HG02981 (cell line): ENCODE results near the gene MSI2.

Experiments used
- ATAC-seq: cut with Tn5 transposase; IDR thresholded peaks from one replicate; pipeline ENCODE4 v1.9.1; 2021; ENCODE audit warnings: mild to moderate bottlenecking, moderate library complexity; ENCODE audit not compliant: unreplicated experiment

The MSI2 gene

DNA sequence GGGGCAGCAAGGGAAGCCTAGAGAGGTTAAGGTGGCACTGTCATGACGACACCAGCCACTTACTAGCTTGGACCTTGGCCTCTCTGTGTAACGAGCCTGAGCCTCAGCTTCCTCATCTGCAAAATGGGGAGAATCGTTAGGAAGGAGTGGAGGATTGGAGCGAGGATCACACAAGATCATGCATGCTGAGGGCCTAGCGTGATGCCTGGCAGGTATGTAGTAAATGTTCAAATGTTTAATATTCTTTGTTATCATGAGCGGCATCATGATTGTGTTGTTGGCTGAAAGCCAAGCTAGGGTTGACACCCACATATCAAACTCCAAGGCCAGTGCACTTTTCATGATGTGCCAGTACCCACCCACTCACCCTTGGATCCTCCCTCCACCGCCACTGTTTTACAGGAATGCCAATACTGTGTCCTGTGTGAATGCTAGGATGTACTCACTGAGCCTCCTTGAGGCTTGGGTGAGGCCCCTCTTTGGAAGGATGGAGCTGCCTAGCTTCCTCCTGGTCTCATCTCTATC is 192.5 kb downstream of the MSI2 start:
- ATAC-seq, result no peak

DNA sequence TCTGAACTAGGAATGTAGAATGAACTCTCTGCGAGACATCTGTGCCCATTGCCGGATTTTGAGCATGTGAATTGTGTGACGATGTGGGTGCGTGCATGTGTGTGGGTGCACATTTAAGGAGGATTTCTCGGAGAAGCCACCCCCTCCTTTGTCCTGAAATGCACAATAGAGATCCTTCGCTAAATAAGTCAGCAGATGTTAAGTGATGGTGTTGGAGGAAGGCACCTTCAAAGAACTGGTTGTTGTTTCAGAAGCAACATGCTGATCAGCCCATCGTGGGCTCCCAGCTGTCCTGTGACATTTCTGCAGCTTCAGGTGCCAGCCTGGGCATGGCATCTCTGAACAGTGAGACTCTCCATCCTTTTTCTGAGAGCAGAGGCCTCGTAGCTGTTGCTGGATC is 194.9 kb downstream of the MSI2 start:
- ATAC-seq, result no peak

DNA sequence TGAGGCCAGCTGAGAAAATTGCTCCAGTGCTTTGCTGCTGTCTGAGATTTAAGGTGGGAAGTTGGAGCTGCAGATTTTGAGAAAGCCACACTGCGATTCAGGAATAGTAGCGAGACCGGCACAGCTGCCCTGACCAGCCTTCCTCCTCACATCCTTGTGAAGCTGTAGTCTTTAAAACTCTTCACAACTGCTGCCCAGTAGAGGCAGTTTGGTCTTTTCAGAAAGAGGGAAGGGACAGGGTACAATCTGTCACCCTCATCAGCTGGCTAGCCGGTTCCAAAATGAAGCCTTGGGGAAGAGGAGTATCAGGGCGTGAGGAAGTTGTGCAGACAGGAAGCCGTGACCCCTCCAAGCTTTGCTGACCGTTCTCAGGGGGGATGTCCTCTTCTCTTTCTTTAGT is 195.3 kb downstream of the MSI2 start:
- no peak for ATAC-seq

DNA sequence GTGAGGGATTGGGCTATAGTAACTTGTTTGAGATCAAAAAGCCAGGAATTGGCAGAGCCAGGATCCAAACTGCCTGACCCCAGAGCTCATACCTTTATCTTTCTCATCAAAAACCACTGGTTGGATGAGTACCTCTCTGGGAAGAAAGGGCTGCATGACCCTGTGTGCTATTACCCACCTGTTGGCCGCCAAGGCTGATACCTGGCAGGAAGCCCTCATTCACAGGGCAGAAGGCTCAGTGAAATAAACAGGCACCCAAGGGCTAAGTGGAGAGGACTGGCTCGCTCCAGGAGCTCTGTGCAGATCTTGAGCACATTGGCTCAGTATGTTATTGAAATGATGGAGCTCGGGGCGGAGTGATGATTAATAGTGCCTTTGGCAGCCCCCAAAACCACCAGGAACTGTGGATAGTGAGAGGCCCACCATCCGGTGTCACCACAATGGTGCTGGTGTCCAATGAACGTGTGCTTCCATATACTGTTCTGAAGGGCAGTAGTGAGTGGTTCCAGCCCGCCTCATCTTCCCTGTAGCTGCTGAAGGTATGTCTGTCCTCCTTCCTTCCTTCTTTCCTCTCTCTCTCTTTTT is 197.6 kb downstream of the MSI2 start:
- no peak for ATAC-seq

DNA sequence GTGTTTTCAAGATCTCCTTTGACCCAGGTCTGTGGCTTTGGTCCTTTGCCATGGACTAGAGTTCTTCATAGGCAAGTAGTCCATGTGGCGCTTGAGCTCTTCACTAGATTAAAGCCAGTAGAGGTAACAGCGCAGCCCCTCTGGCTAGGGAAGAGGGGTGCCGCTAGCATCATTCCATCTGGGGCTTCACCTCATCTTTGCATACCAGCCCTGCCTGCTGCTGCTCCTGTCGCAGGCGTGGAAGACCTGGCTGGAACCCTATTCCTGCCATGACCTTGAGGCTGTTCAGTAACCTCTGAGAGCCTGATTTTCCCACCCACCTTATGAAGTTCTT is 198.4 kb downstream of the MSI2 start:
- ATAC-seq, result no peak

DNA sequence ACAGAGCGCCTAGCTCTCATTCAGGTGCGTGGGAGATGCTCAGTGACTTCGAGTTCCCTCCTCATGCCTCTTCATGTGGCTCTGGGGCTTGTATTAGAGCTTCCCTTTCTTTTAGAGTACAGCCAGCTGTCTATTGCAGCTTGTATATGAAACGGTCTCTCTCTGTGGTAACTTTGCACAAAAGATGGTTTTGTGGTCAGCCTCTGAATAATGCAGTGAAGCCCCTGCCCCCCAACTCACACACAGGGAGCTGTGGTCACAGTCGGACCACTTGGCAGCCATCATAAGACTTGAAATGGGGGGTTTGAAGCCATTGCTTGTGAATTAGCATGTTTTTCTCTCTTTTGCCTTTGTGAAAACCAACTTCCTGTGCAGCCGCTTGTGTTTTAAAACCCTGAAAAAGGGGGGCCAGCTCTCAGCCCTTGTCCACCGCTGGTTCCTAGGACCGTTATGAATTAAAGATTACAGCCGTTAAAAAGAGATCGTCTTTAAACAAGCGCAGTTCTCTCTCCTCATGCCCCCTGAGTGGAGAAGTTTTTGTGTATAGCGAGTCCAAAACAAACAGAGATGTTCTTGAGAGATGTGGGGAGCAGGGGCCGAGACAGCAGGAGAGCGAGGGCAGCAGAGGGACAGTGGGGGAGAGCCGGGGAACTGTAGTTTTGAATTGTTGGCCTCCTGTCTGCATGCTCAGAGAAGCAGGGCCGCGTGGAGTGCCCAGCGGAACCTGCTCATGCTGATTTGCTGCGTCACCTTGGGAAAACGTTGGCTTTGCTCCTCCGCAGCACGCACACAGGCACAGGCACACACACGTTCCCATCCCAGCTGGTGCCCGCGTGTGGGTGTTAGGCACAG is 199.0 kb downstream of the MSI2 start:
- peak; percentile 76 for ATAC-seq

DNA sequence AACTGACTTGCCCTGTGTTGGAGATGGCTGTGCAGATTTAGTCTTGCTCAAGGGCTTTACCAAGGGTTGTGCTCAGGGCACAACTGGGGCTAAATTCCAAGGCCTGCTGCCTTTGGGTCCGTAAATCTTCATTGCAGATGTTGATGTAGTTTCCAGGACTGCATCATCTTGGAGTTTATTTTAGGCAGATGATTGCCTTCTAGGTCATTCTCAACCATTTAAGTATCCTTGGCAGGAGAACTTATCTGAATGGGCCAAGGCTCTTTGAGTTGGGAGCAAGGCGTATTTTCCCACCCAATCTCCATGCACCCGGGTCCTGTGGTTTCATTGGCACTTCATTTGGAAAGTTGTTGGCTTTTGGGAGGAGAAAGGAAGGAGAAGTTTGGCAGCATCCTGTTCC is 200.3 kb downstream of the MSI2 start:
- no peak for ATAC-seq

DNA sequence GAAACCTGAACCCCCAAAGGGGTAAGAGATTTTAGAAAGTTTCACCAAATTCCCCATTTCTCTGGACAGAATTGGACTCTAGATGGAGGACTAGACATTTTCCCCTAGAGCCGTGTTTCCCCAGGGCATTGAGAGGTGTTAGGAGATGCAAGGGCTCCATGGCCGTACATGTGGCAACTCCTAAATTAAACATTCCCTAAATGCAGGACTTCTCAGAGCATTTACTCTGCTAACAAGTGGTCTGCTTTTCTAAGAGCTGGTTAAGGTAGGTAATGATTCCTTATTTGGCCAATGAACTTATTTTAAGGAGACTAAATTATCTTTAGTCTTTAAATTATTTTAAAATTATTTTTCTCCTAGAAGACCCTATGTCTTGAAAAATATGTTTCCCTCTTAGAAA is 200.9 kb downstream of the MSI2 start:
- no peak for ATAC-seq

GRCh38 chr17:57458718-57459285 is 202.5 kb downstream of the MSI2 start:
- ATAC-seq, result no peak

DNA sequence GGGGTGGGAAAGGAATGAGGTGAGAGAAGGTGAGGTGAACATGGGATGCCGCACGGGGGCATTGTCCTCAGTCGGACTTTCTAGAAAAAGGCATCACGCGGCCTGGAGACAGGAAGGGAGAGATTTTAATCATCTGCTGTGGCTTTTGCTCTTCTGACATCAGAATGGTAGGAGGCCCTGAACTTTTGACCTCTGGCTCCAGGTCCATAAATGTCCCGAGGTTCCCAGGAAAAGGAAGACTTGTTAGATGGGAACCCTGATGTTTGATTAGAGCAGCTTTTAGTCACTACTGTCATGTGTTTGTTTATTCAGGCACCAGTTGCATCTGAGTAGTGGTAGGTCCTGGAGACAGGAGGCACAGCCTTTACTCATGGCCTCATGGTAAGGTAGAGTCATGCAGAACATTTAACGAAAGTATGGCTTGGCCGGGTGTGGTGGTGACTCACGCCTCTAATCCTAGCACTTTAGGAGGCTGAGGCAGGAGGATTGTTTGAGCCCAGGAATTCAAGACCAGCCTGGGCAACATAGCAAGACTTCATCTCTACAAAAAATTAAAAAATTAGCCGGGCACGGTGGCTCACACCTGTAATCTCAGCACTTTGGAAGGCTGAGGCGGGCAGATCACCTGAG is 203.1 kb downstream of the MSI2 start:
- ATAC-seq, result no peak

GRCh38 chr17:57461082-57461481 is 204.8 kb downstream of the MSI2 start:
- no peak for ATAC-seq

DNA sequence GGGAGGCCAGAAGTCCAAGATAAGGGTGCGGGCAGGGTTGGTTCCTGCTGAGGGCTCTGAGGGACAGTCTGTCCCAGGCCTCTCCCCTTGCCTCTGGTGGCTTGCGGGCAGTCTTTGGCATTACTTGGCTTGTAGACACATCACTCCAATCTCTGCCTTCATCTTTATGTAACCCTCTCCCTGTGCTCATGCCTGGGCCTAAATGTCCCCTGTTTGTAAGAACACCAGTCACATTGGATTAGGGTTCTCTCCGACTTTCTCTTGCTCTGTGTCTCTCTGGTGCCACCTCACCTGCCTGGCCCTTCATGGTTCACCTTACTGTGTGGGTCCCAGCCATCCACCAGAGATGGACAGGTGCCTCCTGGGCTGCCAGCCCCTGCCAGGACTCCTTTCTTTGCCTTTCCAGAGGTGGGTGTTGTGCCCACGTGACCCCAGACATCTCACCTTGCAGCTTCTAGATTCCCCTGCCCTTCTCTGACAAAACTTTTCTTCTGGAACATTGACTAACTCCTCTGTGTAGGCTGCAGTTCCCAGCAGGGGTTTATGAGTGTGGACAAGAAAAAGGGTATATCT is 205.8 kb downstream of the MSI2 start:
- no peak for ATAC-seq

- ATAC-seq, result peak; percentile 87
Observed at GRCh38 chr17:57463103-57463885, 207.0 kb downstream of the MSI2 start.

DNA sequence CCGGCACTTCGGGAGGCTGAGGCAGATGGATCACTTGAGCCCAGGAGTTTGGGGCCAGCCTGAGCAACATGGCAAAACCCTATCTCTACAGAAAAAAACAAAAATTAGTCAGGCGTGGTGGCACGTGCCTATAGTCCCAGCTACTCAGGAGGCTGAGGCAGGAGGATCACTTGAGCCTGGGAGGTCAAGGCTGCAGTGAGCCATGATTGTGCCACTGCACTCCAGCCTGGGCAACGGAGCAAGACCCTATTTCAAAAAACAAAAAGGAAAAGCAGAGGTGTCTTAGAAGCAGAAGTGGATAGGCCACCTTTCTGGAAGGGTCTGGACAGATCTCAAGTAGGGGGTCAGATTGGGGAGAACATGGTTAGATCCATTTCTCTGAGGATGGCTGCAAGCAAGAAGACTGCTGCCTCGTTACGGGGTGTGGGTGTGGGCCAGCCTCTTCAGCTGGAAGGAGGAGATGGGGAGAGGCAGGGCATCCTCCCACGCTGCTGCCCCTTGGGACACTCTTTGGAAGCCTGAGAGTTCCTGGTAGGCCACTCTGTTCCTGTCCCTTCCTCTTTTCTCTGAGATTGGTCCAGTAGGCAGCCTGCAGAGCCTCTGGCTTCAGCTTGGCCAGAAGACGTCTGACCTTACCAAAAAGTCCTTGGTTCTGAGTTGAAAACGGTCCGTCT is 208.0 kb downstream of the MSI2 start:
- no peak for ATAC-seq

- ATAC-seq, result no peak
Observed at GRCh38 chr17:57465610-57466009, 209.3 kb downstream of the MSI2 start.

GRCh38 chr17:57466017-57466471 is 209.7 kb downstream of the MSI2 start:
- ATAC-seq, result no peak

- no peak for ATAC-seq
Observed at GRCh38 chr17:57466521-57466920, 210.2 kb downstream of the MSI2 start.

GRCh38 chr17:57467226-57467625 is 210.9 kb downstream of the MSI2 start:
- ATAC-seq, result no peak

- no peak for ATAC-seq
Observed at GRCh38 chr17:57467801-57468200, 211.5 kb downstream of the MSI2 start.
